NB4 (cell line): ENCODE measurements around the gene ZSCAN16.
A peak's percentile ranks its signal among the peaks of the same experiment; 100 is the strongest.

ENCODE experiments used
- CTCF ChIP-seq: IDR thresholded peaks from one replicate; pipeline ENCODE4 v1.5.1; 2012; ENCODE audit warnings: low read depth, low read length
- MAX ChIP-seq: IDR thresholded peaks from 2 replicates; pipeline ENCODE4 v1.6.1; 2011; ENCODE audit warnings: low read depth, low read length
- MYC ChIP-seq: IDR thresholded peaks from 2 replicates; pipeline ENCODE4 v1.6.1; 2011; ENCODE audit warnings: low read depth, low read length
- POLR2A ChIP-seq: IDR thresholded peaks from 2 replicates; pipeline ENCODE4 v1.6.1; 2011; ENCODE audit warnings: mild to moderate bottlenecking; ENCODE audit not compliant: insufficient read length; ENCODE audit errors: extremely low read depth

DNA sequence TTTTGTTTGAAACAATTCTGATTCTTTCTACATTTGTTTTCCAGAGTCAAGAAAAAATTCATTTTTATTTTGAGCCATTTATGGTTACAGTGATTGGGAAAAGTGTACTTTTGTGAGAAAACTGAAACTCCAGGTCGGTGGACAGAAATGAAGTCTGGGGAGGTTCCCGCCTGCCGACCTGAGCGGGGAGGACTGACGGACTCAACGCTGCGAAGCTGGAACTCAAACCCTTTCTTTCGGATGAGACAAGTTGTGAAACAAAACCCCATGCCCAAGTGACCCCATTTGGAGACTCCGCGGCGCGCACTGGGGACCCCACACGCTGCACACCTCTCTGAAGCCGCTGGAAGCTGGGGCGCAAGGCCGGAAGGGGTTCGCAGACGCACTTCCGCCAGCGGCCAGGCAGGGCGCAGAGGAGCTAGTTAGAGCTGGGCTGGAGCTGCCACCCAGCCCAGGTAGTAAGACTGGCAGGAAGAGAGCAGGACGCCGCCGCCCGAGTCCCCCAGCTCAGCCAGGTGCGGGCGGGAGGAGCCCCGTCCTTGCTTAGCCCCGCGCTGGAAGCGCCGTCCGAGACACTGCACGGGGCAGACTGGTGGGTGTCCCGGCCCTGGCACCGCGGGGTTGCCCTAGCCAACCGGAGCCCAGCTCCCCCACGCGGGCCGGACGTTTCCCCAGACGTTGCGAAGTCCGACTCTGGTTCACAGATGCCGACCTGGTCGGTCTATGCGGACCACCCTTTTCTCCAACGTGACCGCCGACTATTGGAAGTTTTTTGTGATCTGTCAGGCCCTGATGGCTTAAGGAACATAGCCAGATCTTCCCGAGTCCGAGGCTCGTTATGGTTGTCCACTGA is 19.8 kb upstream of the ZSCAN16 start:
- peak; percentile 32 for TF ChIP-seq CTCF
- TF ChIP-seq POLR2A: peak; percentile 94
- peak; percentile 73 for TF ChIP-seq MAX
- peak; percentile 61 for TF ChIP-seq MYC
